Common myeloid progenitor, CD34-positive (primary cell): ENCODE results near the gene FREM2.

Source experiments
- CTCF ChIA-PET: fragments of 350-600 bp; sonication (Branson Sonifier 250); formaldehyde crosslinking; loops from one replicate; lab custom pipeline; 2021; ENCODE audit warnings: antibody characterized with exemption; lab: Charles Lee
- POLR2A ChIA-PET: fragments of 350-600 bp; sonication (Branson Sonifier 250); formaldehyde crosslinking; loops from one replicate; lab custom pipeline; 2021; ENCODE audit warnings: antibody characterized with exemption; lab: Charles Lee
- DNase-seq, 3 donors: peaks; one replicate each; pipeline versions ENCODE4 v3.0.0 to v3.0.0-alpha.2; 2013
- H3K27ac ChIP-seq, 2 experiments: 1 replicate in 1 of 2; 2 replicates in 1 of 2; pipeline ENCODE4 v1.7.0; 2013; ENCODE audit warnings: inconsistent platforms in 2 of 2, low read length in 2 of 2, mild to moderate bottlenecking in 2 of 2, low read depth in 1 of 2, moderate library complexity in 1 of 2; ENCODE audit not compliant: severe bottlenecking in 2 of 2, insufficient read depth in 1 of 2, poor library complexity in 1 of 2
- H3K27me3 ChIP-seq, 5 experiments: replicated peaks in 2 of 5; 1 replicate in 3 of 5; 2 replicates in 2 of 5; pipeline versions ENCODE4 v1.6.1 to v1.7.0; 2013; ENCODE audit warnings: low read length in 4 of 5, mild to moderate bottlenecking in 2 of 5, moderate library complexity in 2 of 5, inconsistent platforms in 1 of 5; ENCODE audit not compliant: insufficient read depth in 5 of 5, control insufficient read depth in 4 of 5
- H3K36me3 ChIP-seq, 4 experiments: 1 replicate in 2 of 4; 2 replicates in 2 of 4; pipeline versions ENCODE4 v1.6.1 to v1.7.0; 2013; ENCODE audit warnings: low read length in 3 of 4, control low read depth in 1 of 4, mild to moderate bottlenecking in 1 of 4; ENCODE audit not compliant: control insufficient read depth in 4 of 4, insufficient read depth in 4 of 4
- H3K4me1 ChIP-seq, 4 experiments: 1 replicate in 3 of 4; 2 replicates in 1 of 4; pipeline versions ENCODE4 v1.6.1 to v1.7.1; 2013; ENCODE audit warnings: low read length in 3 of 4, mild to moderate bottlenecking in 3 of 4, control low read depth in 1 of 4, inconsistent platforms in 1 of 4, moderate library complexity in 1 of 4; ENCODE audit not compliant: control insufficient read depth in 4 of 4, insufficient read depth in 4 of 4; ENCODE audit errors: control extremely low read depth in 1 of 4
- H3K4me3 ChIP-seq, 7 experiments: 1 replicate in 4 of 7; 2 replicates in 3 of 7; pipeline versions ENCODE4 v1.5.1 to v1.7.0; 2013; ENCODE audit warnings: mild to moderate bottlenecking in 7 of 7, low read length in 6 of 7, moderate library complexity in 6 of 7, inconsistent platforms in 2 of 7, low read depth in 2 of 7, control low read depth in 1 of 7; ENCODE audit not compliant: insufficient read depth in 4 of 7, control insufficient read depth in 1 of 7; ENCODE audit errors: extremely low read depth in 1 of 7
- H3K9me3 ChIP-seq, 5 experiments: 1 replicate in 4 of 5; 2 replicates in 1 of 5; pipeline versions ENCODE4 v1.6.1 to v1.7.1; 2013; ENCODE audit warnings: low read length in 4 of 5, mild to moderate bottlenecking in 2 of 5, inconsistent platforms in 1 of 5, low read depth in 1 of 5, moderate library complexity in 1 of 5; ENCODE audit not compliant: control insufficient read depth in 4 of 5, insufficient read depth in 2 of 5; ENCODE audit errors: control extremely low read depth in 1 of 5
- WGBS: methylation state at CpG from one replicate; pipeline ENCODE4 v1.1.5; 2013; ENCODE audit not compliant: insufficient coverage; 5-methylcytosine and 5-hydroxymethylcytosine counted together

The FREM2 gene

GRCh38 chr13:38755793-38756192 is 68.9 kb downstream of the FREM2 start:
- CTCF ChIA-PET = no interaction called here
- Histone ChIP-seq H3K36me3 (no peaks in the 10 kb centered on the region), H3K27ac (no peak overlapping the region), H3K4me3 (no peak overlapping the region), H3K4me1 (no peaks in the 10 kb centered on the region), H3K27me3 (peaks cover 0 to 3% (median 0%) of the 10 kb centered on the region in 5 experiments), H3K9me3 (no peaks in the 10 kb centered on the region)
- DNase-seq = no peak
- POLR2A ChIA-PET = no interaction called here
- WGBS = no CpG with 5 or more reads among the region's 2 CpGs

GRCh38 chr13:38758277-38758676 is 71.4 kb downstream of the FREM2 start:
- H3K36me3 ChIP-seq = no peaks in the 10 kb centered on the region
- H3K4me3 ChIP-seq = no peak overlapping the region
- CTCF ChIA-PET = no interaction called here
- H3K27me3 ChIP-seq = peaks cover 0 to 8% (median 0%) of the 10 kb centered on the region in 5 experiments
- H3K27ac ChIP-seq = no peak overlapping the region
- POLR2A ChIA-PET = interaction anchor here (0.5 kb wide), 1 partner anchor 11 kb away, joined by 3 read pairs; no protein-coding TSS in a partner anchor
- WGBS = 49% methylated on average over 5 of the region's 5 CpGs
- H3K4me1 ChIP-seq = no peaks in the 10 kb centered on the region
- no peak for DNase-seq
- no peaks in the 10 kb centered on the region for H3K9me3 ChIP-seq

GRCh38 chr13:38759390-38759789 is 72.5 kb downstream of the FREM2 start:
- CTCF ChIA-PET = no interaction called here
- no peak for DNase-seq
- POLR2A ChIA-PET = no interaction called here
- Histone ChIP-seq H3K4me3 (no peak overlapping the region), H3K27ac (no peak overlapping the region), H3K36me3 (no peaks in the 10 kb centered on the region), H3K4me1 (no peaks in the 10 kb centered on the region), H3K27me3 (peaks cover 0 to 8% (median 0%) of the 10 kb centered on the region in 5 experiments), H3K9me3 (no peaks in the 10 kb centered on the region)
- WGBS = 100% methylated on average over 1 of the region's 4 CpGs

GRCh38 chr13:38763446-38764381 is 76.8 kb downstream of the FREM2 start:
- no peaks in the 10 kb centered on the region for H3K9me3 ChIP-seq
- no peak overlapping the region for H3K4me3 ChIP-seq
- ChIA-PET POLR2A (no interaction called here), CTCF (interaction anchor here (0.6 to 1.4 kb wide), 3 partner anchors 10 to 429 kb away, joined by 3 to 5 read pairs (median 4); no protein-coding TSS in a partner anchor)
- no peaks in the 10 kb centered on the region for H3K36me3 ChIP-seq
- H3K27me3 ChIP-seq = peaks cover 0 to 5% (median 3%) of the 10 kb centered on the region in 5 experiments
- no peaks in the 10 kb centered on the region for H3K4me1 ChIP-seq
- H3K27ac ChIP-seq = no peak overlapping the region
- peak; percentile 5 to 39 (median 37) for DNase-seq
- 0% methylated on average over 1 of the region's 7 CpGs for WGBS

GRCh38 chr13:38766799-38767198 is 79.9 kb downstream of the FREM2 start:
- no peak for DNase-seq
- Histone ChIP-seq H3K4me3 (no peak overlapping the region), H3K9me3 (no peaks in the 10 kb centered on the region), H3K36me3 (no peaks in the 10 kb centered on the region), H3K4me1 (no peaks in the 10 kb centered on the region), H3K27me3 (peaks cover 0 to 3% (median under 1%) of the 10 kb centered on the region in 5 experiments), H3K27ac (no peak overlapping the region)
- WGBS = no CpG with 5 or more reads among the region's 2 CpGs
- ChIA-PET POLR2A (no interaction called here), CTCF (no interaction called here)

GRCh38 chr13:38767506-38768265 is 80.8 kb downstream of the FREM2 start:
- ChIA-PET POLR2A (no interaction called here), CTCF (no interaction called here)
- Histone ChIP-seq H3K9me3 (no peaks in the 10 kb centered on the region), H3K4me3 (no peak overlapping the region), H3K27me3 (peaks cover 0 to 3% (median 0%) of the 10 kb centered on the region in 5 experiments), H3K27ac (no peak overlapping the region), H3K4me1 (no peaks in the 10 kb centered on the region), H3K36me3 (no peaks in the 10 kb centered on the region)
- WGBS = no CpG with 5 or more reads among the region's 1 CpG
- no peak for DNase-seq
